Measurements from ENCODE around the gene WDR48. TPM values are rescaled to one million over a fixed set of nuclear protein-coding genes. Genes with fewer than 3 reads are reported as not detected.
A peak's percentile ranks its signal among the peaks of the same experiment; 100 is the strongest.

Gene WDR48
- total and polyA plus RNA-seq, 9 of the 15 experiments (the other 6 are each of a cell fraction or from before 2014, with no cell fraction given), result 26.6 to 70.6 (median 48.0) TPM

DNA sequence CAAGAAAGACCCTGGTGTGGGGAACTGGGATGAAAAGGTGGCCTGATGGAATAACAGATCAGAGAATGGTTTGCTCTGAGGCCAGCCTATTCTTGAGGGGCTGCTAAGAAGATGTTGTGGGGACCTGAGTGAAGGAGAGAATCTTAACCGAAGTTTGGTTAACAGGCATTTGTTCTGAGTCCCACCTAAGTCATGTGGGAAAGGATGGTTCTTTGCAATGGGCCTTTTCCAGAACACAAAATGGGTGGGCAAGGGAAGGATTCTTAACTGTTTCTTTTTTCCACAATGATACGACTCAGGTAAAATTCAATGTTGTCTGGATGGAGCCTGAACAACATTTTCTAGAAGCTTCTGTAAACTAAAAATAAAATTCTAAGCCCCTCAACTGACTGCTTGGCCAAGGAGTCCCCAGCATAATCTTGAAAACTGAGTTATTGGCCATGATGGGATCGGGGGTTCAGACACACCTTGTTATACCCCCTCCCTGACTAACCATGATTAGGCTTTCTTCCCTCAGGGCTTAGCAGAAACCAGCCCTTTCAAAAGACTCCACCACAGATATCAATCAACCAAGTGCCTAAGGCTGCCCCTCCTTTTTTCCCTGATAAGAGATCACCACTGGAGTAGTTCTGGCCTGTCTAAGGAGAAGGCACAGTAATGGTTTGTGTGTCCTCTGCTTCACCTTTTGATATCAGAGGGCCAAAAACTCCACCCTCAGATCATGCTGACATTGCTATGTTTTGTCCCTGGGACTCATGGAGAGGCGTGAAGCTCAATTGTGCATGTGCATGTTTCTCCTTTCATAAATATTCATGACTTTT, 30.1 kb upstream of the WDR48 start (continued):
- TF ChIP-seq, protein P1, sequence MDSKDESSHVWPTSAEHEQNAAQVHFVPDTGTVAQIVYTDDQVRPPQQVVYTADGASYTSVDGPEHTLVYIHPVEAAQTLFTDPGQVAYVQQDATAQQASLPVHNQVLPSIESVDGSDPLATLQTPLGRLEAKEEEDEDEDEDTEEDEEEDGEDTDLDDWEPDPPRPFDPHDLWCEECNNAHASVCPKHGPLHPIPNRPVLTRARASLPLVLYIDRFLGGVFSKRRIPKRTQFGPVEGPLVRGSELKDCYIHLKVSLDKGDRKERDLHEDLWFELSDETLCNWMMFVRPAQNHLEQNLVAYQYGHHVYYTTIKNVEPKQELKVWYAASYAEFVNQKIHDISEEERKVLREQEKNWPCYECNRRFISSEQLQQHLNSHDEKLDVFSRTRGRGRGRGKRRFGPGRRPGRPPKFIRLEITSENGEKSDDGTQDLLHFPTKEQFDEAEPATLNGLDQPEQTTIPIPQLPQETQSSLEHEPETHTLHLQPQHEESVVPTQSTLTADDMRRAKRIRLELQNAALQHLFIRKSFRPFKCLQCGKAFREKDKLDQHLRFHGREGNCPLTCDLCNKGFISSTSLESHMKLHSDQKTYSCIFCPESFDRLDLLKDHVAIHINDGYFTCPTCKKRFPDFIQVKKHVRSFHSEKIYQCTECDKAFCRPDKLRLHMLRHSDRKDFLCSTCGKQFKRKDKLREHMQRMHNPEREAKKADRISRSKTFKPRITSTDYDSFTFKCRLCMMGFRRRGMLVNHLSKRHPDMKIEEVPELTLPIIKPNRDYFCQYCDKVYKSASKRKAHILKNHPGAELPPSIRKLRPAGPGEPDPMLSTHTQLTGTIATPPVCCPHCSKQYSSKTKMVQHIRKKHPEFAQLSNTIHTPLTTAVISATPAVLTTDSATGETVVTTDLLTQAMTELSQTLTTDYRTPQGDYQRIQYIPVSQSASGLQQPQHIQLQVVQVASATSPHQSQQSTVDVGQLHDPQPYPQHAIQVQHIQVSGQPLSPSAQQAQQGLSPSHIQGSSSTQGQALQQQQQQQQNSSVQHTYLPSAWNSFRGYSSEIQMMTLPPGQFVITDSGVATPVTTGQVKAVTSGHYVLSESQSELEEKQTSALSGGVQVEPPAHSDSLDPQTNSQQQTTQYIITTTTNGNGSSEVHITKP (IDR thresholded peaks at IDR 0.05; ENCODE audit: partially characterized antibody), result no peak
- TF ChIP-seq, protein P2, sequence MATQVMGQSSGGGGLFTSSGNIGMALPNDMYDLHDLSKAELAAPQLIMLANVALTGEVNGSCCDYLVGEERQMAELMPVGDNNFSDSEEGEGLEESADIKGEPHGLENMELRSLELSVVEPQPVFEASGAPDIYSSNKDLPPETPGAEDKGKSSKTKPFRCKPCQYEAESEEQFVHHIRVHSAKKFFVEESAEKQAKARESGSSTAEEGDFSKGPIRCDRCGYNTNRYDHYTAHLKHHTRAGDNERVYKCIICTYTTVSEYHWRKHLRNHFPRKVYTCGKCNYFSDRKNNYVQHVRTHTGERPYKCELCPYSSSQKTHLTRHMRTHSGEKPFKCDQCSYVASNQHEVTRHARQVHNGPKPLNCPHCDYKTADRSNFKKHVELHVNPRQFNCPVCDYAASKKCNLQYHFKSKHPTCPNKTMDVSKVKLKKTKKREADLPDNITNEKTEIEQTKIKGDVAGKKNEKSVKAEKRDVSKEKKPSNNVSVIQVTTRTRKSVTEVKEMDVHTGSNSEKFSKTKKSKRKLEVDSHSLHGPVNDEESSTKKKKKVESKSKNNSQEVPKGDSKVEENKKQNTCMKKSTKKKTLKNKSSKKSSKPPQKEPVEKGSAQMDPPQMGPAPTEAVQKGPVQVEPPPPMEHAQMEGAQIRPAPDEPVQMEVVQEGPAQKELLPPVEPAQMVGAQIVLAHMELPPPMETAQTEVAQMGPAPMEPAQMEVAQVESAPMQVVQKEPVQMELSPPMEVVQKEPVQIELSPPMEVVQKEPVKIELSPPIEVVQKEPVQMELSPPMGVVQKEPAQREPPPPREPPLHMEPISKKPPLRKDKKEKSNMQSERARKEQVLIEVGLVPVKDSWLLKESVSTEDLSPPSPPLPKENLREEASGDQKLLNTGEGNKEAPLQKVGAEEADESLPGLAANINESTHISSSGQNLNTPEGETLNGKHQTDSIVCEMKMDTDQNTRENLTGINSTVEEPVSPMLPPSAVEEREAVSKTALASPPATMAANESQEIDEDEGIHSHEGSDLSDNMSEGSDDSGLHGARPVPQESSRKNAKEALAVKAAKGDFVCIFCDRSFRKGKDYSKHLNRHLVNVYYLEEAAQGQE (IDR thresholded peaks at IDR 0.05; ENCODE audit: borderline replicate concordance), result peak; percentile 52; the same call in 1 of the 2 replicates
- TF ChIP-seq, protein P2 (CRISPR knock-in tag; IDR thresholded peaks at IDR 0.05; ENCODE audit: low read depth), result no peak
- TF ChIP-seq, protein P3, sequence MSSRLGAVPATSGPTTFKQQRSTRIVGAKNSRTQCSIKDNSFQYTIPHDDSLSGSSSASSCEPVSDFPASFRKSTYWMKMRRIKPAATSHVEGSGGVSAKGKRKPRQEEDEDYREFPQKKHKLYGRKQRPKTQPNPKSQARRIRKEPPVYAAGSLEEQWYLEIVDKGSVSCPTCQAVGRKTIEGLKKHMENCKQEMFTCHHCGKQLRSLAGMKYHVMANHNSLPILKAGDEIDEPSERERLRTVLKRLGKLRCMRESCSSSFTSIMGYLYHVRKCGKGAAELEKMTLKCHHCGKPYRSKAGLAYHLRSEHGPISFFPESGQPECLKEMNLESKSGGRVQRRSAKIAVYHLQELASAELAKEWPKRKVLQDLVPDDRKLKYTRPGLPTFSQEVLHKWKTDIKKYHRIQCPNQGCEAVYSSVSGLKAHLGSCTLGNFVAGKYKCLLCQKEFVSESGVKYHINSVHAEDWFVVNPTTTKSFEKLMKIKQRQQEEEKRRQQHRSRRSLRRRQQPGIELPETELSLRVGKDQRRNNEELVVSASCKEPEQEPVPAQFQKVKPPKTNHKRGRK (tag; IDR thresholded peaks at IDR 0.05), result no peak
- TF ChIP-seq HDGF (IDR thresholded peaks at IDR 0.05) (no peak), ZNF140 (CRISPR knock-in tag; IDR thresholded peaks at IDR 0.05) (no peak), PURB (CRISPR knock-in tag; IDR thresholded peaks at IDR 0.05; ENCODE audit: low read depth) (no peak), RBM22 (IDR thresholded peaks at IDR 0.05; ENCODE audit: low read depth, low read length, poor library complexity, severe bottlenecking) (no peak), SMARCA4 (IDR thresholded peaks at IDR 0.05) (peak; percentile 68), MIER1 (IDR thresholded peaks at IDR 0.05; ENCODE audit: low read depth) (no peak), HNRNPH1 (optimal IDR thresholded peaks at IDR 0.05; ENCODE audit: low read depth, low read length) (no peak)
- TF ChIP-seq, protein P4, sequence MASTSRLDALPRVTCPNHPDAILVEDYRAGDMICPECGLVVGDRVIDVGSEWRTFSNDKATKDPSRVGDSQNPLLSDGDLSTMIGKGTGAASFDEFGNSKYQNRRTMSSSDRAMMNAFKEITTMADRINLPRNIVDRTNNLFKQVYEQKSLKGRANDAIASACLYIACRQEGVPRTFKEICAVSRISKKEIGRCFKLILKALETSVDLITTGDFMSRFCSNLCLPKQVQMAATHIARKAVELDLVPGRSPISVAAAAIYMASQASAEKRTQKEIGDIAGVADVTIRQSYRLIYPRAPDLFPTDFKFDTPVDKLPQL (IDR thresholded peaks at IDR 0.05; ENCODE audit: extremely low read depth, insufficient read length), result no peak
